Measurements from ENCODE around the gene SPATC1L.

Gene SPATC1L

GRCh38 chr21:46121286-46122221 is 62.7 kb downstream of the SPATC1L start:
- TF ChIP-seq CTCF (IDR thresholded peaks at IDR 0.05; ENCODE audit: low read depth, low read length): no peak
- no peak for DNase-seq (ENCODE audit: extremely low read depth, low read depth)

DNA sequence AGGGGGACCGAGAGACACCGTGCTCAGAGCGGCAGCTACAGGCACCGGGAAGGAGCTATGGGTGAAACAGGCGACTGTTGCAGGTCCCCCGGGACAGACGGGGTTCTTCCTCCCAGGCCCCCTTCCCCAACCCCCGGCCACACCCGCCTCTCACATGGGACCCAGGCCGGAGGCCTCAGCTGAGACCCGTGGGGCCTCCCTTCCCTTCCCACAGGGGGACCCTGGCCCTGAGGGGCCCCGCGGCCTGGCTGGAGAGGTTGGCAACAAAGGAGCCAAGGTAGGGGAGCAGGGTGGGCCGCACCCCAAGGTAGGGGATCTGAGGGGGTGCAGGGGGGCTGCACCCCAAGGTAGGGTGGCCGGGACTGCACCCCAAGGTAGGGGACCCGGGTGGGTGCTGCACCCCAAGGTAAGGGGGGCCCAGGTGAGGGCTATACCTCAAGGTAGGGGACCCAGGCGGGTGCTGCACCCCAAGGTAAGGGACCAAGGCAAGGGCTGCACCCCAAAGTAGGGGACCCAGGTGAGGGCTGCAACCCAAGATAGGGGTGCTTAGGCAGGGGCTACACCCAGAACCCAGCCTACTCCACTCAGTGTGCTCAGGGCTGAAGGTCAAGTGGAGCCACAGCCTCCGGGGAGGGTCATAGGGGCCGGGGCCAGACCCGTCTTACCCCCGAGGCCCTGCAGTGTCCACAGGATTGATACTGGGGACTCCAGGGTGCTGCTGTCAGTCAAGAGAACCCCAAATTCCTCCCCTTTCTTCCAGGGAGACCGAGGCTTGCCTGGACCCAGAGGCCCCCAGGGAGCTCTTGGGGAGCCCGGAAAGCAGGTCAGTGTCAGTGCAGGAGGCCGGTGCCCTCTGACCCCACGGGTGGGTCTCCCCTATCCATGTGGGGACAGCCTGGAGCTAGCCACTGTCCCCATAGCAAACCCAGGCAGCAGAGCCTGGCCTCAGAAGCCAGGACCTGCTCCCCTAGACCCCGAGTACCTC is 63.7 kb downstream of the SPATC1L start:
- TF ChIP-seq CTCF (IDR thresholded peaks at IDR 0.05; ENCODE audit: low read depth, low read length): no peak
- no peak for DNase-seq (ENCODE audit: extremely low read depth, low read depth)

DNA sequence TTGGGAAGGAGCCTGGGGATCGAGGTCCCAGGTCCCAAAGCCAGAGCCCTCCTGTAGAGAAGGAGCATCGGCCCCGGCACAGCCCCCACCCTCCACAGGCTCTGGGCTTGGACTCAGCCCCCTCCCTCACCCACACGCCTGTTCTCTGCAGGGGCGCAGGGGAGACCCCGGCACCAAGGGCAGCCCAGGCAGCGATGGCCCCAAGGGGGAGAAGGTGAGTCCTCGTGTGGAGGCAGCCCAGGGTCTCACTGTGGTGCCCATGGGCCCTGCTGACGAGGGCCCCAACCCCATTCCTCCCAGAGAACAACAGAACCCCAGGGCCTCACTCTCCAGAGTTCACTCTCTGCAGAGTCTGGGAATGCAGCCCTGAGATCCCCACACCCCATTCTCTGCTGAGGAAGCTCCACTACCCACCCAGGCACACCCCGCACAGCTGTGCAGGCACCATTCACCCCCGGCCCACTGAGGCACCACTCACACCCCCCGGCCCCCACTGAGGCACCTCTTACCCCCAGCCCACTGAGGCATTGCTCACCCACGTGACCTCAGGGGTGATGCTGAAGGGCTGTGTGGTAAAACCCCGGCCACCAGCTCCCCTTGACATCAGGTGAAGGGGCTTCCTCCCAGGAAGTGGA is 64.5 kb downstream of the SPATC1L start:
- TF ChIP-seq CTCF (IDR thresholded peaks at IDR 0.05; ENCODE audit: low read depth, low read length): no peak
- no peak for DNase-seq (ENCODE audit: extremely low read depth, low read depth)

- DNase-seq (ENCODE audit: extremely low read depth, low read depth): no peak
- TF ChIP-seq CTCF (IDR thresholded peaks at IDR 0.05; ENCODE audit: low read depth, low read length): no peak
These were observed 65.1 kb downstream of the SPATC1L start for GRCh38 chr21:46119144-46119636.

GRCh38 chr21:46118316-46119143 is 65.7 kb downstream of the SPATC1L start:
- DNase-seq (ENCODE audit: extremely low read depth, low read depth): no peak
- no peak for TF ChIP-seq CTCF (IDR thresholded peaks at IDR 0.05; ENCODE audit: low read depth, low read length)

GRCh38 chr21:46117586-46118315 is 66.5 kb downstream of the SPATC1L start:
- TF ChIP-seq CTCF (IDR thresholded peaks at IDR 0.05; ENCODE audit: low read depth, low read length): no peak
- no peak for DNase-seq (ENCODE audit: extremely low read depth, low read depth)
